ENCODE results near the gene MYL6.

- TF ChIP-seq CTCF (conservative IDR thresholded peaks at IDR 0.05; ENCODE audit: low read depth, low read length) (no peak), EZH2 (IDR thresholded peaks at IDR 0.05; ENCODE audit: borderline replicate concordance, low read depth, low read length, poor library complexity, severe bottlenecking) (no peak)
These were observed 44.2 kb downstream of the MYL6 start for GRCh38 chr12:56202366-56202765.
